Fibroblast of pulmonary artery (primary cell): Measurements from ENCODE around the gene SSRP1.

Source experiments
- DNase-seq: peaks from one replicate; pipeline ENCODE4 v3.0.0-alpha.2; 2010; ENCODE audit warnings: low read depth
- H3K4me3 ChIP-seq: replicated peaks from 2 replicates; pipeline ENCODE4 v1.5.1; 2011; ENCODE audit warnings: low read depth, mild to moderate bottlenecking, control low read depth, low read length, moderate library complexity
- TF ChIP-seq, protein P1 (sequence below): IDR thresholded peaks from 2 replicates; pipeline ENCODE4 v1.5.1; 2011; ENCODE audit warnings: mild to moderate bottlenecking, control low read depth, low read length, inconsistent platforms; ENCODE audit errors: missing control alignments

The SSRP1 gene

DNA sequence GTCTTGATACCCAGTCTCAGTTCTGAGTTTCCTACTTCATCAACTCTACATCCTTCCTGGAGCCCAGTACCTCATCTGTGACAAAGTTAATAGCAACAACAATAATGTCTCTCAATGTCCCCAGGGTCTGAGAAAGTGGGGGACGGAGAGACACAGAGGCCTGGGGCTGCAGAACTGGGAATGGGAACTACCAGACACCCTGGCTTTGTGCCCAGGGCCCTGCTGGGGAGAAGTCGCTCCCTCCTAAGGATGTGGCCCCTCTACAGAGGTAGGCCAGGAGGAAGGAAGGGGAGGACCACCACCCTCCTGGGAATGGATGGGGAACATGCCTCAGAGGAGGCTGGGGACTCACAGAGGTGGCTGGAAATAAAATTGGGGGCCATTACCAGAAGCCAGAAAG lies 39.8 kb upstream of the SSRP1 start:
- no peak for DNase-seq
- H3K4me3 ChIP-seq: no peak overlapping the region
- TF ChIP-seq, protein P1, sequence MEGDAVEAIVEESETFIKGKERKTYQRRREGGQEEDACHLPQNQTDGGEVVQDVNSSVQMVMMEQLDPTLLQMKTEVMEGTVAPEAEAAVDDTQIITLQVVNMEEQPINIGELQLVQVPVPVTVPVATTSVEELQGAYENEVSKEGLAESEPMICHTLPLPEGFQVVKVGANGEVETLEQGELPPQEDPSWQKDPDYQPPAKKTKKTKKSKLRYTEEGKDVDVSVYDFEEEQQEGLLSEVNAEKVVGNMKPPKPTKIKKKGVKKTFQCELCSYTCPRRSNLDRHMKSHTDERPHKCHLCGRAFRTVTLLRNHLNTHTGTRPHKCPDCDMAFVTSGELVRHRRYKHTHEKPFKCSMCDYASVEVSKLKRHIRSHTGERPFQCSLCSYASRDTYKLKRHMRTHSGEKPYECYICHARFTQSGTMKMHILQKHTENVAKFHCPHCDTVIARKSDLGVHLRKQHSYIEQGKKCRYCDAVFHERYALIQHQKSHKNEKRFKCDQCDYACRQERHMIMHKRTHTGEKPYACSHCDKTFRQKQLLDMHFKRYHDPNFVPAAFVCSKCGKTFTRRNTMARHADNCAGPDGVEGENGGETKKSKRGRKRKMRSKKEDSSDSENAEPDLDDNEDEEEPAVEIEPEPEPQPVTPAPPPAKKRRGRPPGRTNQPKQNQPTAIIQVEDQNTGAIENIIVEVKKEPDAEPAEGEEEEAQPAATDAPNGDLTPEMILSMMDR: no peak

DNA sequence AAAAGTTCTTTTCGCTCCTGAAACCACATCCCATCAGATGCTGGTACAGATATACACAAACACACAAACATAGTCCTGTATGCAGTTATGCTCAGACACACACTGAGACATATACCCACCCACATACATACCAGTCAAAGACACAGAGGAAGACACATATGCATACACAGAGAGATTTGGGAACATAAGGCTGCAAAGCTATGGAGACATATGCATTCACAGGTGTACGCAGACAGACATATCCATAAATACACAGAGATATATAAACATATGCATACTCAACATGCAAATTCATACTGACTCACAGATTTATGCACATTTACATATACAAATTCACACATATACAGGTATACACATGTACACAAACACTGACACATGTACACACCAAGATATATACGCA lies 39.3 kb upstream of the SSRP1 start:
- no peak for DNase-seq
- H3K4me3 ChIP-seq: no peak overlapping the region
- TF ChIP-seq, protein P1: no peak

DNA sequence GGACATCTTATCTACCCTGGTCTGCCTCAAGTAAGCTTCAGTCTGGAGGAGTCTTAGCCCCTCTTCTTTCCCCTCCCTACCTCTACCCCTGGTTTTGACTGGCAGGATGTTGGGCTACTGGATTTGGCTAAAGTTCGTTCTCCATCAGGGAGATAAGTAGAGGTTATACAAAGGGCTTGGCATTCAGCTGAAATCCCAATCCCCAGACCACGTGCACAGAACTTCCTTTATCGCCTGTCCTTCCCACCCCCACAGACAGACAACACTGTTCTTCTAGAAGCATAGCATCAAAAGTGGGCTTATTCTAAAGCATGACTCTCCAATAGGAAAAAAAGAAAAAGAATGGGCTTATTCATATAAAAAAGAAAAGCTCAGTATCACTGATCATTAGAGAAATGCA lies 37.5 kb upstream of the SSRP1 start:
- no peak for DNase-seq
- TF ChIP-seq, protein P1: no peak
- H3K4me3 ChIP-seq: no peak overlapping the region

DNA sequence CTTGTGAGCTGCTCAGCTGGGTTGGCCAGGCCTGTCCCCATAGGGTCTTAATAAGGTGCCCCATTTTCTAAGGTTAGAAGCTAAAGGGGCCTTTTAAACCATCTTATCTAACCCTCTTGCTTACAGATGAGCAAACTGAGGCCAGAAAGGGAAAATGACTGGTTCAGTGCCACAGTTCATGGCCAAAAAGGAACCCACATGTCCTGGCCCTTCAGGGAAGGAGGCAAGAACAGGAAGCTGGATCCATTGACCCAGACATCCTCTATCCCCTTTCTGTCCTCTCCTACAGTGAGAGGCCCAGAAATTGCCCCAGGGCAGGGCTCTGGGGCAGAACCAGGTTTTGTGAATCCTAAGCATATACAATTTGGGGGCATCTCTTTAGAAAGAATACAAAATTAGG lies 35.2 kb upstream of the SSRP1 start:
- TF ChIP-seq, protein P1: no peak
- H3K4me3 ChIP-seq: no peak overlapping the region
- DNase-seq: no peak

DNA sequence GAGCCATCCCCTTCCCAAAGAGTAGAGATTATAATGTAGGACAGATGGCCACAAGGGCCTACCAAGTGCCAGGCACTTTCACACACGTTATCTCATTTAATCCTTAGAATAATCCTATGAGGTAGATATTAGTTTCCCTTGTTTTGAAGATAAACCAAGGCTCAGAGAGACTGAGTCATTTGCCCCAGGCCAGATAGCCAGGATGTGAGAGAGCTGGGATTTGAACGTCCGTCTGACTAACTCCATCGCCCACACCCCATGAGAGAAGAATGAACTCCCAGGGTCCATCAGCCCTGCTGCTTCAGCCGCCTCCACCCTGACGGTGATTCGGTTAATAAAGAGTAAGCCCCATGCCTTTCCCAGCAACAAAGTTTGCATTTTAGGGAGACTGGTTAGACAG lies 34.6 kb upstream of the SSRP1 start:
- TF ChIP-seq, protein P1: no peak
- no peak for DNase-seq
- H3K4me3 ChIP-seq: no peak overlapping the region

DNA sequence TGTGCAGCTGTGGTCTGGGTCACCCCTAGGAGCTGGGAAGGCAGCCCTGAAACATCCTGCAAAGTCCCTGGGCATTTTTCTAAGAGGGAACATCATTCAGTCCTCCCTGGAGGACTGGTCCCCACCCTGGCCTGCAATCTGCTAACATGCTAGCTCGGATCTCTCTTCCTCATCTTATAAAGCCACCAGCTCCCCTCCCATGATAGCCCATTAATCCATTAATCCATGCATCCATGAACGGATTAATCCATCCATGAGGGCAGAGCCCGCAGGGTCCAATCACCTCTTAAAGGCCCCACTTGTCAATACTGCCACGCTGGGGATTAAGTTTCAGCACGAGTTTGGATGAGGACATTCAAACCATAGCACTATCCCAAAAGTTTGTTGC lies 33.1 kb upstream of the SSRP1 start:
- DNase-seq: no peak
- TF ChIP-seq, protein P1: no peak
- H3K4me3 ChIP-seq: no peak overlapping the region

DNA sequence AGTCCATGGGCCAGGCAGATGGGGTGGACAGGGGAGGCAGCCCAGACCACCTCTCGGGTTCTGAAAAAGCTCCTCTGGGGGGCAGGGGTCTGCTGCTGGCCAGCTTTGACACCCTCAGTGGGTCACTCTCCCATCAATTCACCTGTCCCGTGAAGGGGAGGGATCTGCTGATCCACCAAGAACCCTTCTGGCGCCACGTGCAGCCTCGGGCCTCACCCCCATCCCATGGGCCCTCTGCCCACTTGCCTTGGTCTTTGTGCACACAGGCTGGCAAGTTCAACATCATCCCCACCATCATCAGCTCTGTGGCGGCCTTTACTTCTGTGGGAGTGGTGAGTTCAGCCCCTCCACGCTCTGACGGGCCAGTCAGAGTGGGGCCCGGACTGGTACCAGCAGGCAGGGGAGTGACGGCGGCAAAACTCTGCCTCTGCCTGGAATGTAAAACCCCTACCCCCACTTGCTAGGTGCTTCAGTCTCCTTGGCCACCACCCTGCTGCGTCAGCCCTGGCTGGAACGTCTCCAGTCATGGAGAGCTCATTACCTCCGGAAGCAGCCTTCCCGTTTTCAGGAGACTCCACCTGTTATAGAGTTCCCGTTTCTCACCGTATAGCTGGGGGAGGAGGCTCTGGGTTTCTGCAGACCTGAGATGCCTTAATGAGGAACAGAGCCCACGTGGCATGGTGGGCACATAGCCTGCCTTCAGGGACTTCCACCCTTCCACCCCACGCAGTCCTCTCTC lies 32.6 kb upstream of the SSRP1 start:
- H3K4me3 ChIP-seq: no peak overlapping the region
- DNase-seq: no peak
- TF ChIP-seq, protein P1: no peak
